AG10803 (cell line): ENCODE results near the gene CELF2.

Experiments
- DNase-seq: peaks from one replicate; pipeline ENCODE4 v3.0.0; 2010; ENCODE audit warnings: low read depth
- H3K4me3 ChIP-seq: 2 replicates; pipeline ENCODE4 v1.5.1; 2011; ENCODE audit warnings: mild to moderate bottlenecking, low read length, control low read depth
- CTCF ChIP-seq: conservative IDR thresholded peaks from 2 replicates; pipeline ENCODE4 v1.5.1; 2011; ENCODE audit warnings: mild to moderate bottlenecking, low read length, control low read depth, inconsistent platforms

CELF2 gene

GRCh38 chr10:11238893-11239292, 221.2 kb downstream of the CELF2 start:
- H3K4me3 ChIP-seq: no peak overlapping the region
- DNase-seq: no peak
- no peak for TF ChIP-seq CTCF

- DNase-seq: no peak
- TF ChIP-seq CTCF: no peak
- no peak overlapping the region for H3K4me3 ChIP-seq
These were observed 223.0 kb downstream of the CELF2 start for GRCh38 chr10:11240641-11241040.

GRCh38 chr10:11242443-11243387, 225.0 kb downstream of the CELF2 start:
- no peak overlapping the region for H3K4me3 ChIP-seq
- TF ChIP-seq CTCF: no peak
- peak; percentile 10 for DNase-seq

GRCh38 chr10:11243425-11244222, 226.0 kb downstream of the CELF2 start:
- H3K4me3 ChIP-seq: no peak overlapping the region
- no peak for TF ChIP-seq CTCF
- peak; percentile 42 for DNase-seq

- H3K4me3 ChIP-seq: no peak overlapping the region
- TF ChIP-seq CTCF: no peak
- DNase-seq: no peak
These were observed 227.4 kb downstream of the CELF2 start for GRCh38 chr10:11245095-11245479.

GRCh38 chr10:11245510-11245909, 227.8 kb downstream of the CELF2 start:
- H3K4me3 ChIP-seq: no peak overlapping the region
- TF ChIP-seq CTCF: no peak
- DNase-seq: no peak
